OCI-LY1 (cell line): Measurements from ENCODE around the gene KCNK3.

ENCODE experiments used
- H2AFZ ChIP-seq: fragments of 200-600 bp; sonication (generic), shearing (Covaris generic); 2 replicates; pipeline ENCODE4 v1.6.0; 2014; ENCODE audit warnings: antibody characterized with exemption, mild to moderate bottlenecking, low read length
- H3F3A ChIP-seq: fragments of 200-600 bp; sonication (generic), shearing (Covaris generic); 2 replicates; pipeline ENCODE4 v1.6.0; 2014; ENCODE audit warnings: mild to moderate bottlenecking, antibody characterized with exemption, low read length, moderate library complexity; ENCODE audit not compliant: insufficient read depth
- H3K27ac ChIP-seq: fragments of 200-600 bp; sonication (generic); 2 replicates; pipeline ENCODE4 v1.5.1; 2014; ENCODE audit warnings: low read length, mixed run types, mild to moderate bottlenecking, low read depth; ENCODE audit not compliant: poor library complexity, severe bottlenecking
- H3K27me3 ChIP-seq: fragments of 200-600 bp; sonication (generic); 2 replicates; pipeline ENCODE4 v1.6.0; 2014; ENCODE audit warnings: antibody characterized with exemption, mild to moderate bottlenecking, low read length, moderate library complexity; ENCODE audit not compliant: insufficient read depth
- H3K36me3 ChIP-seq: fragments of 200-600 bp; sonication (generic); 2 replicates; pipeline ENCODE4 v1.6.1; 2014; ENCODE audit warnings: mild to moderate bottlenecking, antibody characterized with exemption, low read length, moderate library complexity, mixed read lengths; ENCODE audit not compliant: insufficient read depth
- H3K4me1 ChIP-seq: fragments of 200-600 bp; sonication (generic); 2 replicates; pipeline ENCODE4 v1.5.1; 2014; ENCODE audit warnings: mild to moderate bottlenecking, low read length, moderate library complexity; ENCODE audit not compliant: insufficient read depth, severe bottlenecking
- H3K4me2 ChIP-seq: fragments of 200-600 bp; sonication (generic), shearing (Covaris generic); 2 replicates; pipeline ENCODE4 v1.6.1; 2014; ENCODE audit warnings: low read length
- H3K4me3 ChIP-seq: fragments of 200-600 bp; sonication (generic); 2 replicates; pipeline ENCODE4 v1.5.1; 2014; ENCODE audit warnings: low read length, low read depth, mild to moderate bottlenecking, mixed read lengths; ENCODE audit not compliant: poor library complexity, severe bottlenecking
- H3K79me2 ChIP-seq: fragments of 200-600 bp; shearing (Covaris generic); 2 replicates; pipeline ENCODE4 v1.6.1; 2016; ENCODE audit warnings: mixed run types, low read length, mixed read lengths; ENCODE audit not compliant: insufficient read depth
- H3K9ac ChIP-seq: fragments of 200-600 bp; sonication (generic), shearing (Covaris generic); 2 replicates; pipeline ENCODE4 v1.6.1; 2014; ENCODE audit warnings: mild to moderate bottlenecking, low read length, mixed read lengths
- H3K9me2 ChIP-seq: fragments of 200-600 bp; sonication (generic), shearing (Covaris generic); 2 replicates; pipeline ENCODE4 v1.6.1; 2014; ENCODE audit warnings: low read depth, mild to moderate bottlenecking, low read length, mixed read lengths
- H3K9me3 ChIP-seq: fragments of 200-600 bp; shearing (Covaris generic); 2 replicates; pipeline ENCODE4 v1.6.1; 2014; ENCODE audit warnings: low read length, mixed read lengths
- H4K20me1 ChIP-seq: fragments of 200-600 bp; sonication (generic), shearing (Covaris generic); 2 replicates; pipeline ENCODE4 v1.6.0; 2016; ENCODE audit warnings: mild to moderate bottlenecking, low read length; ENCODE audit not compliant: insufficient read depth
- CTCF ChIP-seq: fragments of 200-600 bp; sonication (generic), shearing (Covaris generic); IDR thresholded peaks from 2 replicates; pipeline ENCODE4 v1.5.1; 2017; ENCODE audit warnings: mild to moderate bottlenecking, antibody characterized with exemption, low read length, moderate library complexity, mixed read lengths
- EZH2 ChIP-seq: fragments of 200-600 bp; sonication (generic), shearing (Covaris generic); IDR thresholded peaks from 2 replicates; pipeline ENCODE4 v1.8.0; 2017; ENCODE audit warnings: borderline replicate concordance, mixed run types, mild to moderate bottlenecking, antibody characterized with exemption, low read length, moderate library complexity, mixed read lengths

Gene KCNK3

GRCh38 chr2:26651470-26651771 is 41.1 kb upstream of the KCNK3 start:
- no peak overlapping the region for H3K27ac ChIP-seq
- H3K79me2 ChIP-seq: no peaks in the 10 kb centered on the region
- H3K9me2 ChIP-seq: no peaks in the 10 kb centered on the region
- no peak overlapping the region for H2AFZ ChIP-seq
- no peak overlapping the region for H3K9ac ChIP-seq
- no peaks in the 10 kb centered on the region for H3K27me3 ChIP-seq
- no peaks in the 10 kb centered on the region for H4K20me1 ChIP-seq
- no peak overlapping the region for H3K4me3 ChIP-seq
- no peak overlapping the region for H3K4me2 ChIP-seq
- TF ChIP-seq CTCF (no peak), EZH2 (no peak)
- no peaks in the 10 kb centered on the region for H3K4me1 ChIP-seq
- H3F3A ChIP-seq: no peaks in the 10 kb centered on the region
- H3K36me3 ChIP-seq: no peaks in the 10 kb centered on the region
- no peaks in the 10 kb centered on the region for H3K9me3 ChIP-seq

- Histone ChIP-seq H2AFZ (no peak overlapping the region), H3K9ac (no peak overlapping the region), H3K4me1 (no peaks in the 10 kb centered on the region), H4K20me1 (no peaks in the 10 kb centered on the region), H3K9me3 (no peaks in the 10 kb centered on the region), H3K36me3 (no peaks in the 10 kb centered on the region), H3K79me2 (no peaks in the 10 kb centered on the region), H3K4me2 (no peak overlapping the region), H3K27ac (no peak overlapping the region), H3K4me3 (no peak overlapping the region), H3K27me3 (no peaks in the 10 kb centered on the region), H3F3A (no peaks in the 10 kb centered on the region), H3K9me2 (no peaks in the 10 kb centered on the region)
- TF ChIP-seq EZH2 (no peak), CTCF (no peak)
Measured at GRCh38 chr2:26651799-26652198, 40.7 kb upstream of the KCNK3 start.

- H3K9me2 ChIP-seq: no peaks in the 10 kb centered on the region
- H3K27me3 ChIP-seq: no peaks in the 10 kb centered on the region
- TF ChIP-seq EZH2 (no peak), CTCF (no peak)
- H4K20me1 ChIP-seq: no peaks in the 10 kb centered on the region
- no peaks in the 10 kb centered on the region for H3K9me3 ChIP-seq
- H3K27ac ChIP-seq: no peak overlapping the region
- H3K4me2 ChIP-seq: no peak overlapping the region
- no peak overlapping the region for H2AFZ ChIP-seq
- no peak overlapping the region for H3K4me3 ChIP-seq
- no peaks in the 10 kb centered on the region for H3K36me3 ChIP-seq
- no peak overlapping the region for H3K9ac ChIP-seq
- no peaks in the 10 kb centered on the region for H3F3A ChIP-seq
- no peaks in the 10 kb centered on the region for H3K4me1 ChIP-seq
- no peaks in the 10 kb centered on the region for H3K79me2 ChIP-seq
Measured at GRCh38 chr2:26652361-26653041, 40.0 kb upstream of the KCNK3 start.
